Measurements from ENCODE around the gene TMEM129.

Gene TMEM129

GRCh38 chr4:1759170-1759817 lies 38.2 kb upstream of the TMEM129 start:
- no peak overlapping the region for H3K4me3 ChIP-seq (ENCODE audit: low read depth, low read length)
- DNase-seq (ENCODE audit: low read depth) = no peak

- no peak overlapping the region for H3K4me3 ChIP-seq (ENCODE audit: low read depth, low read length)
- DNase-seq (ENCODE audit: low read depth) = no peak
Observed at GRCh38 chr4:1758306-1759121, 37.4 kb upstream of the TMEM129 start.

- no peak for DNase-seq (ENCODE audit: low read depth)
Observed at GRCh38 chr4:1757836-1758235, 36.7 kb upstream of the TMEM129 start.

GRCh38 chr4:1756893-1757779 lies 36.0 kb upstream of the TMEM129 start:
- DNase-seq (ENCODE audit: low read depth) = no peak
- no peak overlapping the region for H3K4me3 ChIP-seq (ENCODE audit: low read depth, low read length)

More at GRCh38 chr4:1757836-1758235, 36.7 kb upstream of the TMEM129 start:
- no peak overlapping the region for H3K4me3 ChIP-seq (ENCODE audit: low read depth, low read length)

- H3K4me3 ChIP-seq (ENCODE audit: low read depth, low read length) = no peak overlapping the region
- no peak for DNase-seq (ENCODE audit: low read depth)
Observed at GRCh38 chr4:1756079-1756478, 35.0 kb upstream of the TMEM129 start.

- no peak overlapping the region for H3K4me3 ChIP-seq (ENCODE audit: low read depth, low read length)
- no peak for DNase-seq (ENCODE audit: low read depth)
Observed at GRCh38 chr4:1755297-1755696, 34.2 kb upstream of the TMEM129 start.

- H3K4me3 ChIP-seq (ENCODE audit: low read depth, low read length) = no peak overlapping the region
- DNase-seq (ENCODE audit: low read depth) = no peak
Observed at GRCh38 chr4:1754336-1754735, 33.2 kb upstream of the TMEM129 start.

GRCh38 chr4:1753697-1754311 lies 32.7 kb upstream of the TMEM129 start:
- no peak for DNase-seq (ENCODE audit: low read depth)
- H3K4me3 ChIP-seq (ENCODE audit: low read depth, low read length) = no peak overlapping the region

- DNase-seq (ENCODE audit: low read depth) = no peak
- no peak overlapping the region for H3K4me3 ChIP-seq (ENCODE audit: low read depth, low read length)
Observed at GRCh38 chr4:1753294-1753696, 32.2 kb upstream of the TMEM129 start.

GRCh38 chr4:1752284-1753041 lies 31.3 kb upstream of the TMEM129 start:
- H3K4me3 ChIP-seq (ENCODE audit: low read depth, low read length) = no peak overlapping the region
- no peak for DNase-seq (ENCODE audit: low read depth)

- no peak overlapping the region for H3K4me3 ChIP-seq (ENCODE audit: low read depth, low read length)
- DNase-seq (ENCODE audit: low read depth) = no peak
Observed at GRCh38 chr4:1751919-1752283, 30.8 kb upstream of the TMEM129 start.

GRCh38 chr4:1751155-1751918 lies 30.2 kb upstream of the TMEM129 start:
- DNase-seq (ENCODE audit: low read depth) = no peak
- H3K4me3 ChIP-seq (ENCODE audit: low read depth, low read length) = no peak overlapping the region

- no peak overlapping the region for H3K4me3 ChIP-seq (ENCODE audit: low read depth, low read length)
- no peak for DNase-seq (ENCODE audit: low read depth)
Observed at GRCh38 chr4:1750381-1751154, 29.4 kb upstream of the TMEM129 start.

GRCh38 chr4:1749826-1750225 lies 28.7 kb upstream of the TMEM129 start:
- no peak for DNase-seq (ENCODE audit: low read depth)
- no peak overlapping the region for H3K4me3 ChIP-seq (ENCODE audit: low read depth, low read length)

GRCh38 chr4:1749370-1749769 lies 28.2 kb upstream of the TMEM129 start:
- no peak overlapping the region for H3K4me3 ChIP-seq (ENCODE audit: low read depth, low read length)
- DNase-seq (ENCODE audit: low read depth) = no peak

- no peak overlapping the region for H3K4me3 ChIP-seq (ENCODE audit: low read depth, low read length)
Observed at GRCh38 chr4:1748465-1748995, 27.4 kb upstream of the TMEM129 start.

GRCh38 chr4:1747603-1747967 lies 26.5 kb upstream of the TMEM129 start:
- DNase-seq (ENCODE audit: low read depth) = no peak
- H3K4me3 ChIP-seq (ENCODE audit: low read depth, low read length) = no peak overlapping the region

More at GRCh38 chr4:1748465-1748995, 27.4 kb upstream of the TMEM129 start:
- no peak for DNase-seq (ENCODE audit: low read depth)

All from skeletal muscle cell (primary cell).